Mesenteric fat pad (tissue), 1 donor: ENCODE results near the gene SLC27A1. TPM values are rescaled to one million over a fixed set of nuclear protein-coding genes. Genes with fewer than 3 reads are reported as not detected.
"Not testable (repeated sequence)": the region's sequence is repeated elsewhere in the genome, so short reads cannot be mapped to it uniquely, and the experiment has no call there.

Experiments
- DNase-seq: peaks from one replicate; pipeline ENCODE4 v3.0.0-alpha.2; 2020; ENCODE audit warnings: low spot score
- total RNA-seq: library from RNA; stranded (reverse); fragmentation: NEBNext Ultra II Directional; extraction: Animal tissue kit (Norgen Biotek cat#: 25700); gene quantifications from one replicate; pipeline ENCODE4 v1.2.1, GENCODE V29; 2021
- donor health status: DM: yes; HTN: yes; CAD: no.

SLC27A1 gene
- total RNA-seq, 1 donor from 2014 or later: 36.5 TPM

DNA sequence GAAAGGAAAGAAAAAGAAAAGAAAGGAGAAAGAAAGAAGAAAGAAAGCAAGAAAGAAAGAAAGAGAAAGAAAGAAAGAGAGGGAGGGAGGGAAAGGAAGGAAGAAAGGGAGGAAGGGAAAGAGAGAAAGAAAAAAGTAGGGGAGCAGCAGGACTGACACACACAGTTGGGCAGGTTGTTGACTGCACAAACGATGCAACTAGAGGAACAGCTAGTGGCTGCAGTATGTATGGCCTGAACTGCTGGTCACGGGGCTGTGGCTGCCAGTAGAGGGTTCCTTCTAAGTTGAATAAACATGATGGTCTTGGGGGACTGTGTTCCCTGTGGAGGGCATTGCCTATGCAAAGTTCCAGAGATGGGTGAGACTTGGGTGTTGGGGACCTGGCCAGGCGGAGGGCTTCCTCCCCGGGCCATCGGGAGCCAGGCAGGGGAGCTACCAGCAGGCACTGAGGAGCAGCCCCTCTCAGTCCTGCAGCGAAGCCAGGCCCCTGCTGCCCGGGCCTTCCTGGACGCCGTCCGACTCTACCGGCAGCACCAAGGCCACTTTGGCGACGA lies 68.4 kb downstream of the SLC27A1 start:
- no peak for DNase-seq

DNA sequence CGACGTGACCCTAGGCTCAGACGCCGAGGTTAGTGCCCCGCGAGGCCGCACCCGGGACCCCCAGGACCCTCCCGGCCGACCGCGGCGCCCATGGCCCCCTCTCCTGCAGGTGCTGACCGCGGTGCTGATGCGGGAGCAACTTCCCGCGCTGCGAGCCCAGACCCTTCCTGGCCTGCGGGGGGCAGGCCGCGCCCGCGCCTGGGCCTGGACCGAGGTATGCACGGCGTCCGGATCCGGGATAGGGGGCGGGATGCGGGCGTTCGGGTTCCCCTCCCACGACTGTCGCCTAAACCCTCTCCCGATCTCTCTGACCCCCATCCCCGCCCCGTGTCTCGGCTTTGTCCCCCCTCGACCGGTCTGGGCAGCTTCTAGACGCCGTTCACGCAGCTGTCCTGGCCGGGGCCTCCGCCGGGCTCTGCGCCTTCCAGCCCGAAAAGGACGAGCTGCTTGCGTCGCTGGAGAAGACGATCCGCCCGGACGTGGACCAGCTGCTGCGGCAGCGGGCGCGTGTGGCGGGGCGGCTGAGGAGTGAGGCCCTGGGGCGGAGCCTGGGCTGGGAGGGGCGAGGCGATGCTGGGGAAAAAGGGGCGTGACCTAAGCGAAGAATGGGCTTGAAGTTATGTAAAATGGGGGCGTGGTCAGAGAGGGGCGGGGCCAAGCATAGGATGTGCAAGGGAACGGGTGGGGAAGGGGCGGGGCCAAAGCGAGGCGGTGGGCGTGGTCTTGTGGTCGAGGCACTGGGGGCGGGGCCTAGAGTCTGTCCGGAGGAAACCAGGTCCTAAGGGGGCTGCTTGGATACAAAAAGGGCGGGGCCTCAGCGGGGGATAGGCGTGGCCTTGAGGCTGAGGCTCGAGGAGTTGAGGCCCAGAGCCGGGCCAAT lies 69.2 kb downstream of the SLC27A1 start:
- peak; percentile 95 for DNase-seq

DNA sequence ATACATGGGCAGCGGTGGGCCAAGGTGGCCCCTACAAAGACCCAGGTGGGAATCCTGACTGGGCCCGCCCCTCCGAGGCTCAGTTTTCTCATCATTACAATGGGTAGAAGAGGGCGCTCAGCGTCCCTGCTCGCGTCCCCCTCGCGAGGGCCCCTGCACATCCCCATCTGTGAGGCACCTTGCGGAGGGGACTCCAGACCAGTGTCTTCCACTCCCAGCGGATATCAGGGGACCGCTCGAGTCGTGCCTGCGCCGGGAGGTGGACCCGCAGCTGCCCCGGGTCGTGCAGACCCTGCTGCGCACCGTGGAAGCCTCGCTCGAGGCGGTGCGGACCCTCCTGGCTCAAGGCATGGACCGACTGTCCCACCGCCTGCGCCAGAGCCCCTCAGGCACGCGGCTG lies 69.8 kb downstream of the SLC27A1 start:
- no peak for DNase-seq

DNA sequence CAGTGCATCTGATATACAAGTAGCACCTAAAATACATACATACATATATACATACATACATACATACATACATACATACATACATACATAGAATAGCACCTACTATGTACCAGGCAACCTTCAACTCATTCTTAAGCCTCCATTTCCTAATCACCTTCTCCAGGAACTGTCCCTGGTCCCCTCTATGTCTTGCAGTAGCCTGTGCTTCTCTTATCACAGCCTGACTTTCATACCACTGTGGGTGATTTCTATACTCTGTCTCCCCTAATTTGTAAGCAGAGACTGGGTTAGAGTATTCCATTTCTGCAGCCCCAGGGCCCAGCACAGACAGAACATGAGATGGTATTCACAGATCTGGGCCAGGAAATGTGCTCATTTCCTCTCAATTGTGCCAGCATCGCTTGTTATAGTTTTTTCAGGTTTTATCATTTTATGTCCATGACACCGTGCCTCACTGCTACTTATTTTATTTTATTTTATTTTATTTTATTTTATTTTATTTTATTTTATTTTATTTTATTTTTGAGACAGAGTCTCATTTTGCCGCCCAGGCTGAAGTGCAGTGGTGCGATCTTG lies 70.9 kb downstream of the SLC27A1 start:
- DNase-seq: no peak

DNA sequence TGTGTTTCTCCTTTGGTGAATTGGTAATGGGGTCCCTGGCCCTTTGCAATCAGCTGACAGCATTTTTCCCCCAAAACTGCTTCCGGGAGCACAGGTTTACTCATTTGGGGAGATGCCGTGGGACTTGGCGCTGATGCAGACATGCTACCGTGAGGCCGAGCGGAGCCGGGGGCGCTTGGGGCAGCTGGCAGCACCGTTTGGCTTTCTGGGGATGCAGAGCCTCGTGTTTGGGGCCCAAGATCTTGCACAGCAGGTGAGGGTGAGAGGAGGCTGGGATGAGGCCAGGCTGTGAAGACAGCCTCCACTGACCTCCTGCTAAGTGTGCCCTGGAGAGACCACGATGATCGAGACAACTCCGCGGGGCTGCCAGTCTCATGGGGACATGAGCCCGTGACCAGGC lies 71.7 kb downstream of the SLC27A1 start:
- DNase-seq: no peak

DNA sequence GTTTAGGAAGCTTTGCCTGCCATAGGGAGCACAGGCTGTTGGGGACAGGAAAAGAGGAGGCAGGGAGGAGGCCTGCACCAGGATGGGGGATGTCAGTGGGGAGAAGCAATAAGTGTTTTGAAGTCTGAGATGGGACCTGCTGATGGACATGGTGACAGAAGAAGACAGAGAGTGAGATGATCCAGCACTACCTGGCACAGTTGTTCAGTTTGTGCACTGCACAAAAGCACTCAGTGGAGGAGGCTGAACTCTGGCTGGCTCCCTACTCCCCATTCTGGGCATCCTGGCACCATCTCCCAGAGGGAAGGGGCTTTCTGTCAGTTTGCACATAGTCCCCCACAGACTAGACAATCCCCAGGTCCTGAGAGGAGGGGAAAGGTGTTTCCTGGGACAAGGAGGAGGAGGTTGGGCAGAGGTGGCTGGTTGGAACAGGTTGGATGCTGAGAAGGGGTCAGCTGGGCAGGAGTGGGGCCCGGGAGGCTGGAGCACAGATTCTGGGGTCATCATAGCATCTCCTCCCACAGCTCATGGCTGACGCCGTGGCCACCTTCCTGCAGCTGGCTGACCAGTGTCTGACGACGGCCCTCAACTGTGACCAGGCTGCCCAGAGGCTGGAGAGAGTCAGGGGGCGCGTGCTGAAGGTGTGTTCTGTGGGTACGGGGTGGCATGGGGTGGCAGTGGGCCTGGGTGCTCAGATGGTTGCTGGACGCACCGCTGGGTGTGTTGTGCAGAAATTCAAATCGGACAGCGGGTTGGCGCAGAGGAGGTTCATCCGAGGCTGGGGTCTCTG lies 72.7 kb downstream of the SLC27A1 start:
- no peak for DNase-seq

DNA sequence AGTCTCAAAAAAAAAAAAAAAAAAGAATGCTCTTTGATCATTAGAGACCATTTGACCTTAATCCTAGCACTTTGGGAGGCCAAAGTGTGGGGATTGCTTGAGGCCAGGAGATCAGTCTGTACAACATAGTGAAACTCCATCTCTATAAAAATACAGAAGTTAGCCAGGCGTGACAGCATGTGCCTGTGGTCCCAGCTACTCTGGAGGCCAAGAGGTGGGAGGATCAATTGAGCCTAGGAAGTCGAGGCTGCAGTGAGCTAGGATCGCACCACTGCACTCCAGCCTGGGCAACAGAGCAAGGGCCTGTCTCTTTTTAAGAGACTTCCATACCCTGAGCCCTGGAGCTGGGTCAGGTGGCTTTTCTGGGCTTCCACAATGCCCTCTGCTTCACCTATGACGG lies 73.7 kb downstream of the SLC27A1 start:
- no peak for DNase-seq

DNA sequence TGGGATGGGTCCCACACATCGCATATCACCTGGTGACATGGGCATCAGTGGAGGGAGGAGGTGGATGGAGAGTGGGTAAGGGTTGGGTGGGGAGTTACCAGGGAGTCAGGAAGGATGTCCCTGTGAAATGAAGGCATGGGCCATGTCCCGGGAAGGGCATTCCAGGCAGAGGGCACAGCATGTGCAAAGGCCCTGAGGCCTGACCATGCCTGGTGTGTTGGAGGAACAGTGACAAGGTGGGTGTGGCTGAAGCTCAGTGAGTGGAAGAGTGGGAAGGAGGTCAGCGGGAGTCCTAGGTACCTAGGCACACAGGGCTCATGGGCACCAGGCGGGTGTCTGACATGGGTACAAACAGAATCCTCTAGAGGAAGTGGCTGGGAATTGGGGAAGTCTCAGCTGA lies 74.1 kb downstream of the SLC27A1 start:
- no peak for DNase-seq

DNA sequence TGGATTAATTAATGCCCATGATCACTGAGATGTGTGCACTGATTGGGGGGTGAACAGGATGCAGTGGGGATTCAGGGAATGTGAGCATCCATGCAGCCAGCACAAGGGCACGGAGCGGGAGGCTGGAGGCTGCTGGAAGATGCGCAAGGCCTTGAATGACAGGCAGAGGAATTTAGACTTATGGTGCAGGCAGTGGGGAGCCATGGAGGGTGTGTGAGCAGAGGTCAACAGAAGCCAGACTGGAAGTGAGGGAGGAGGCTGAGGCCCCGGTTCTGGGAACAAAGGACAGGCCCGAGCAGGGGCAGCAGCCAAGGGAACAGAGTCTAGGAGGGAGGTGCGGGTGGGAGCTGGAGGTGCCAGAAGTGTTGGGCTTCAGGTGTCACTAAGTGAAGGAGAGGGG lies 77.8 kb downstream of the SLC27A1 start:
- DNase-seq: no peak

DNA sequence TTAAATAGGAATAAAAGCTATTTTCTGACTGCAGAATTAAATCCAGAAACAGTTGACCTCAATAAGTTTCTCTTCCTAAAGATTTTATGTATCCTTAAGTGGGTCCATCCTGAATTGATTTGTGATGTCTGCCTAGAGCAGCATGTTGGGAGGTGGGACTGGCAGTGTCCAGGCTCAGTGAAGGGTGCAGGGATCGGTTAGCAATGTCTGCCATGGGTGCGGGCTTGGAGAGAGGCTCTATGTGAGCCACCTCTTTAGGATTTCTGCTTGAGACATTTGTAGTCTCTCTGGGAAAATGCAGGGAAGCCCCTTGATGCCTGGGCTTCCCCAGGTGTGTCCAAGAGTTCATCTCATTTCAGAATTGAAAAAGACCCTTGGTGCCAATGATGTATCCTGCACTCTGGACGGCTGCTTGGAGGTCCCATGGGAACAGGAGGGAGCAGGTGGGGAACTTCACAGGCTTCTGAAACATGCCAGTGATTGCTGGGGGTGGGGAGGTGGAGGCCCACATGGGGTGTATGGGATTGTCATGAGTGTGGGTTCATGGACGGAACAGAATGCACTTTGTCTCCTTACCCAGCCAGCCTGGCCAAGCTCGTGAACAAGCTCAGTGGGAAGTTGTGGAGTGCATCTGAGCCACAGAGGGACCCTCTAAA lies 78.9 kb downstream of the SLC27A1 start:
- DNase-seq: no peak

DNA sequence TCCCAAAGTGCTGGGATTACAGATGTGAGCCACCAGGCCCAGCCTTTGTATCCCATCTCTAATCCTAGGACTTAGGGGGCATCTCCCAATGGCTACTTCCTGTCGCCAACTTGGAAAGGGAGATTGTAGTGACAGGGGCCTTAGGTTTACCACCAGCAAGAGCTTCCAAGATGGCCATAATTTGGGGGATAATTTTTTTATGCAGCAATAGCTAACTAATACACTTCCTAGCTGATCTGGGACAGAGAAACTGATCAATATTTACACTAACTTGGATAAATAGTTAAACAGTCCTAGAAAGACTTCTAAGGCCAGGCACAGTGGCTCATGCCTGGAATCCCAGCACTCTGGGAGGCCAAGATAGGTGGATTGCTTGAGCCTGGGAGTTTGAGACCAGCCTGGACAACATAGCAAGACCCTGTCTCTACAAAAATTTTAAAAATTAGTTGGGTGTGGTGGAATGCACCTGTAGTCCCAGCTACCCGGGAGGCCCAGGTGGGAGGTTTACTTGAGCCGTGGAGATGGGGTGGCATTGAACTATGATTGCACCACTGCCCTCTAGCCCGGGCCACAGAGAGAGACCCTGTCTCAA lies 79.8 kb downstream of the SLC27A1 start:
- DNase-seq: no peak

DNA sequence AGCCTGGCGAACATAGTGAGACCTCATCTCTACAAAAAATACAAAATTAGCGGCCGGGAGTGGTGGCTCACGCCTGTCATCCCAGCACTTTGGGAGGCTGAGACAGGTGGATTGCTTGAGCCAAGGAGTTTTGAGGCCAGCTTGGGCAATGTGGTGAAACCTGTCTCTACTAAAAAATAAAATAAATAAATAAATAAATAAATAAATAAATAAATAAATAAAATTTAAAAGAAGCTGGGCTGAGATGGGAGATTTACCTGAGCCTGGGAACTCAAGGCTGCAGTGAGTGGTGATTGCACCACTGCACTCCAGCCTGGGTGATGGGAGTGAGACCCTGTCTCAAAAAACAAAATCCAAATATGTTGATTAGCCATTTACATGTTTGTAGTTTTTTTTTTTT lies 82.4 kb downstream of the SLC27A1 start:
- not testable (repeated sequence) for DNase-seq

DNA sequence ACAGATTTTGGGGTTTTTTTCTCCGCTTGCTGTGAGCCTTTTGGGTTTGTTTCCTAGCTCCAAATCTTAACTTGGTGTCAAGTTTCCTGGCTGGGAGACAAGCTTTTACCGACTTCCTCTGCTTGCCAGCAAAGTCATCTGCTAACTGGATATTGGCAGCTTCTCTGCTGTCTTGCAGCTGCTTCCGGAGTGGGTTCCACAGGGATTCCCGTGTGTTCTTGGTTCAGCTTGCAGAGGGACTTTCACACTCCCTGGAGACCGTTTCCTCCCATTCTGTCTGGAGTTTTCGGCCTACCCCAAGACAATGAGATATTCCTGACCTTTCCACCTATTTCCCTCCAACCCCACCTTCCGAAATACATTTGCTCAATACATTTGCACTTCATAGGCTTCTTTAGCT lies 82.9 kb downstream of the SLC27A1 start:
- DNase-seq: no peak

DNA sequence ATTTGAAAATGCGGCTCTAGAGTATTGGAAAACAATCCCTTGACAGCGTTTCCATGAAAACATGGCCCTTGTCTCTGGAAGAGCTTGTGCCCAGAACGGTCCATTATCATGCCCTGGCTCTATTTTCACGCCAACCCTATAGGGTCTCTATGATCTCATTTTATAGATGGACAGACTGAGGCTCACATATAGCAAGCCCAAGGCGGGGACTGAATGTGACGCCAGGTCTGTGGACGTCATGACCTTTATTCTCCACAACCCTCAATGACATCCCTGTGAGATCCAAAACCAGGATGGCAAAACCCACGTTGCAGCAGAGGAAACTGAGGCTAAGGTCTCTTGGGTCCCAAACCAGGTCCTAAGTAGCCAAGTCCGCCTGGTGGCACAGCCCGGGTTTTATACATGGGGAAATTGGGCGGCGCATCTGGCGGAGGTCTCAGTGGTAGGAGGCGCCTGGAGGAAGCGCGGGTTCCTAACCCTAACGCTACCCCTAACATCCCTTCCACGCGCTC lies 84.7 kb downstream of the SLC27A1 start:
- no peak for DNase-seq

DNA sequence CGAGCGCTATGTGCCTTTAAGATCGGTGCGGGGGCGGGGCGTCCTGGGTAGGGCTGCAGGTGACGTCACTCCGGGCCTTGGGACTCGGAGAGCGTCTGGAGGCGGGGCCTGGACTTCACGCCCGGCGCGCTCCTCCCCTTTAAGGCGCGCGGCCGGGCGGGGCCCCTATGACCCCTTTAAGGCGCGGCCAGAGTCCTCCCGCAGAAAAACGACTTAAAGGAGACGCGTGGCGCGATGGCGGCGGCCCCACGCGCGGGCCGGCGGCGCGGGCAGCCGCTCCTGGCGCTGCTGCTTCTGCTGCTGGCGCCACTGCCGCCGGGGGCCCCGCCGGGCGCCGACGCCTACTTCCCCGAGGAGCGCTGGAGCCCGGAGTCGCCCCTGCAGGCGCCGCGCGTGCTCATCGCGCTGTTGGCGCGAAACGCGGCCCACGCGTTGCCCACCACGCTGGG lies 85.2 kb downstream of the SLC27A1 start, which contains the start of gene COLGALT1:
Gene COLGALT1, plus strand, starts transcription at position 170 of the 449 bp plus-strand sequence. Its CDS starts 65 bp downstream, at position 235.
- DNase-seq: peak; percentile 99

Other genes with a start within 250 kb of the SLC27A1 start
- 29.0 TPM for gene OCEL1, start 244.3 kb upstream of the SLC27A1 start, total RNA-seq
- gene NR2F6, start 224.6 kb upstream of the SLC27A1 start, total RNA-seq: 42.8 TPM
- 11.3 TPM for gene USHBP1, start 205.8 kb upstream of the SLC27A1 start, total RNA-seq
- 66.0 TPM for gene BABAM1, start 203.1 kb upstream of the SLC27A1 start, total RNA-seq
- 0.55 TPM for gene ANKLE1, start 188.6 kb upstream of the SLC27A1 start, total RNA-seq
- gene ABHD8, start 167.1 kb upstream of the SLC27A1 start, total RNA-seq: 12.9 TPM
- 99.2 TPM for gene MRPL34, start 164.7 kb upstream of the SLC27A1 start, total RNA-seq
- gene DDA1, start 161.0 kb upstream of the SLC27A1 start, total RNA-seq: 45.6 TPM
- 16.2 TPM for gene ANO8, start 135.7 kb upstream of the SLC27A1 start, total RNA-seq
- gene GTPBP3, start 133.0 kb upstream of the SLC27A1 start, total RNA-seq: 13.1 TPM
- gene PLVAP, start 93.2 kb upstream of the SLC27A1 start, total RNA-seq: 293 TPM
- 0.87 TPM for gene CCDC194, start 76.3 kb upstream of the SLC27A1 start, total RNA-seq
- gene BST2, start 64.9 kb upstream of the SLC27A1 start, total RNA-seq: 185 TPM
- gene MVB12A, start 50.5 kb upstream of the SLC27A1 start, total RNA-seq: 46.9 TPM
- gene TMEM221, start 21.9 kb upstream of the SLC27A1 start, total RNA-seq: not detected
- gene NXNL1, start 9.6 kb upstream of the SLC27A1 start, total RNA-seq: 1.3 TPM
- gene PGLS, start 41.1 kb downstream of the SLC27A1 start, total RNA-seq: 66.9 TPM
- 117 TPM for gene COLGALT1, start 85.1 kb downstream of the SLC27A1 start, total RNA-seq
- gene UNC13A, start 217.8 kb downstream of the SLC27A1 start, total RNA-seq: 0.10 TPM
- 71.1 TPM for gene MAP1S, start 249.0 kb downstream of the SLC27A1 start, total RNA-seq